ENCODE data around the gene CTNNA1.

CTNNA1 gene

DNA sequence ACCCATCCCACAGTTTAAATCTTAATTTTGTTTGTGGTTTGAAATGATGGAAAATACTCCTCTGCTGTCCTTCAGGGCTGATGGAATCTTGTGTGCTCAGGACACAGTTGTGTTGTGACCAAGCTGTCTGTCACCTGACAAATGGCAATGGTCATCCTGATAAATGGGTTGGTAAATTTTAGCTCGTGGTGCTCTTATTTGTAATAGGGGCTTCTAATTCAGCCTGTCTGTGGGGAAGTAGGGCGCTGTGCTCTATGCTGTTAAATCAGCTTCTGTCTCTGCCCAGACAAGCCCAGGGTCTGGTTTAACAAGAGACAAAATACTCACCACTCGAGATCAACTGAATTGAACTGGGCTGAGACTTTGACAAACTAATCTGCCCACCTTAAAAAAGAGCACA lies 117.4 kb downstream of the CTNNA1 start:
- DNase-seq: no peak

GRCh38 chr5:138872841-138873465 lies 119.7 kb downstream of the CTNNA1 start:
- DNase-seq: no peak

DNA sequence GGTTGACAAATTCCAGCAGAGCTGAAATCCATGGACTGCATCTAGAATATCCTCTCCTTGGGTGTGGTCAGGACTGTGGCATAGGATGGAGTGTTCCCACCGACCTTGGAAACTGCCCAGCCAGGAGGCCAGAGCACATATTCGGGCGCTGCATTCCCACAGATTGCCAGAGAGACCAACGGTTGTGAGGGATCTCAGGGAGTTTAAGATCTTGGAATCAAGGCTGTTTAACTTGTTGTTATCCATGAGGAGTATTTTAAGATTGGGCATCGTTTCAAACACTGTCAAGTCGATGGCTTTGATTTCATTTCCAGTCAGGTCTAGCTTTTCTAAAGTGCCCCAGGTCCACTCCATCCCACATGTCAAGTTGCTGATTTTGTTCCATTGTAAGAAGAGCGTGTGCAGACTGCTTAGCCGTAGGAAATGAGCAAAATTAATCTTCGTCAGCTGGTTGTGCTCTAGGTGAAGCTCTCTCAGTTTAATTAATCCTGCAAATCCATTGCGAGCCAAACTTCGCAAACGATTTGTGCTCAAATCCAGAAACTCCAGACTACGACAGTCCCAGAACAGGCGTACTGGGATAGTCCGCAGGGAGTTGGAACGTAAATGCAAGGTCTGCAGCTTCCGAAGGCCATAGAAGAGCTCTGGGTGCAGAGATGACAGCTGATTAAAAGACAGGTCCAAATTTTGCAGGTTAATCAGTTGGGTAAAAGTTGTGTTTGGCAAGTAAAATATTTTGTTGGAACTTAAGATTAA lies 120.4 kb downstream of the CTNNA1 start:
- no peak for DNase-seq

GRCh38 chr5:138874241-138874640 lies 121.0 kb downstream of the CTNNA1 start:
- DNase-seq: no peak

DNA sequence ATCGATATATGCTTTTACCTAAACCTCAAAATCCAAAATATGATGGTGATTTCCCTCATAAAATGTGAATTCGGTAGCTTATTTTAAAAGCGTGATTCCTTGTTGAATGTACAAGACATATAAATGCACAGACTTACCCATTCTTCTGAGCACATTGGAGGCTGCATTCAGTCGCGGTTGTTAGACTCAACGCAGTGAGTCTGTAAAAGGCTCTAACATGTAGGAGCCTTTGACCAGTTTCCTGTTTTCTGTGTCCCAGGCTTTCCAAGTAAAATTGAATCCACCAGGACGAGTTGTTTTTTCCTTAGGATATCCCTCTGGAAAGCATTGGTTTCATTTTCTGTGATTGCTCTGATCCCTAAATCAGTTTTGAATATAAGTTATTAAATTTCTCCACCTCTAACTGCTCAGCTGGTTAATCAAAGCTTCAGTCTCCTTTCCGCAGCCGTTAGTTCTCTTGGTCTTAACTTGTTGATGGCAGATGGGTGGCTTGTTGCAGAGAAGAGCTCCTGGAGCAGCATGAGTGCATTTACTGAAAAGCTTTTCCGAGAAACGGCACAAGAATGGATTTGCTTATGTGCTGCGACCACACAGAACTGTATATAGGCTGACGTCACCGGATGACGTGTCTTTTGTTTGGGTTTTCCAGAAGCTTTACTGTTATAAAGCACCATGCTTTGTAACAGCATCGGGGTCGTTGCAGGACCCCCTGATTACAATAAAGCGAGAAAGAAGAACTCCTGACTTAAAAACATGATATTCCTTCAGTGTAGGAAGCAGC lies 121.7 kb downstream of the CTNNA1 start, which contains the start of gene LRRTM2:
TSS of gene LRRTM2 (minus strand) at position 565 of the 781 bp plus-strand sequence. CDS start at position 141, 424 bp downstream.
- DNase-seq: no peak

GRCh38 chr5:138875552-138875875 lies 122.3 kb downstream of the CTNNA1 start:
- no peak for DNase-seq

- DNase-seq: no peak
These were observed 122.7 kb downstream of the CTNNA1 start for GRCh38 chr5:138875946-138876345.

DNA sequence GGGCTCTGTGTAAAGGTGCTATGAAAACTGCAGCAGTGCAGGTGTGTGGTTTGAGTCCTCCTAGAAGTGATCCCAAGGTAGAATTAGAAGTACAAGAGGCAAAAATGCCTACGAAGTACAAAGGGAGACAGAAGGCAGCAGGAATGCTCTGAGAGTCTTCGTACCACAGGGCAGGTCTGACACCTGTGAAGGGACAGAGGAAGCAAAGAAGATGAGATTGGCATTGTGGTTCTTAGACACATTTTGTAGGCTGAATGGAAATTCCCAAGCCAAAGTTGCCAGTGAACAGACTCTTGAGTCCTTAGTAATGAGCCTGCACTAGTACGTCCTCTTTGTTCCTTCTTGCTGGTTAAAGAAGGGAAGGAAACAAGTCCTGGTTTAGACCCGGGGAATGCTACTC lies 123.6 kb downstream of the CTNNA1 start:
- DNase-seq: no peak

GRCh38 chr5:138878437-138879235 lies 125.4 kb downstream of the CTNNA1 start:
- DNase-seq: no peak

DNA sequence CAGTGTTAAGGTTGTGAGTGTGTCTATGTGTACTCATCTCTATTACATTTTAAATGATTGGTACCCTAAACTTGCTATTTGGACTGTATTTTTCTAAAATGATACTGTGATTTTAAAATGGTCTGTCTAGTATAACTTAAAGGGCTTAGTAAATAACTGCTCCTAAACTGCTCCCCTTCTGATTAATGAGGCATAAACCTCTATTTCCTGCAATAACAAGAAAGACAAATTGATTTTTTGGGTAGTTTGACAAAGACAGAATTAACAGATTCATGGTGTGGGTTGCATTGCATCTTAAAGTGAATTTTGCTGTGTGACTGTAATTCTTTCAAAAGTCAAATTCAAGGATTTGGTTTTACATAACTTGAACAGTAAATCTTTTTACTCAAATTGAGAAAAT lies 130.0 kb downstream of the CTNNA1 start:
- no peak for DNase-seq

DNA sequence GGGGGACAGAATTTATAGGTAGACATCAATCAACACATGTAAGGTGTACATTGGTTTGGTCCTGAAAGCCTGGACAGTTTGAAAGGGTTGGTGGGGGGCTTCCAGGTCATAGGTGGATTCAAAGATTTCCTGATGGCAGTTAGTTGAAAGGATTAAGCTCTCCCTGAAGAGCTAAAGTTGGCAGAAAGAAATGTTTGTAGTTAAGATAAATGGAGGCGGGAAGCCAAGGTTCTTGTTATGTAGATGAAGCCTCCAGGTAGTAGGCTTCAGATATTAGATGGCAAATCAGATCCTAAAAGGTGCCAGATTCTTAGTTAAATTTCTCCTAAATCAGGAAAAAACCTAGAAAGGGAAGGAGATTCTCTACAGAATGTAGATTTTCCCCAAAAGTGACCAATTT lies 130.9 kb downstream of the CTNNA1 start:
- DNase-seq: no peak

- DNase-seq: no peak
These were observed 131.3 kb downstream of the CTNNA1 start for GRCh38 chr5:138884554-138884953.

DNA sequence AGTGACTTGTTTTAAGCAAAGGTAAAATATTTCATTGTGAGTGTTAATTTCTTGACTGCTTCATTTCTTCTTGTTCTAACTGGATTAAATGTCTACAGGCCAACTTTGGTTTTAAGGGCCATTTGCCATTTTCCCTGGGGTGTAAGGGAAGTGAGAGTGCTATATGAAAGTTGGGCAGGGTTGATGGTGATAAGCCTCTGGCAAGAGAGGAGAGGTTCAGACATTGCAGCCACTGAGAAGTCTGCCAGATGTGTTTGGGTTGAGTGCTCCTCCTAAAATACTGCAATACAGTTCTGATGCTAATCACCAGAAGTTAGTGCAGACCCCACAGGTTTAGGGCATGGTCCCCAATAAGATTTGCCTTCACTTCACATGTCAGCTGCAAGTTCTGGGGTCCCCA lies 136.8 kb downstream of the CTNNA1 start:
- no peak for DNase-seq

DNA sequence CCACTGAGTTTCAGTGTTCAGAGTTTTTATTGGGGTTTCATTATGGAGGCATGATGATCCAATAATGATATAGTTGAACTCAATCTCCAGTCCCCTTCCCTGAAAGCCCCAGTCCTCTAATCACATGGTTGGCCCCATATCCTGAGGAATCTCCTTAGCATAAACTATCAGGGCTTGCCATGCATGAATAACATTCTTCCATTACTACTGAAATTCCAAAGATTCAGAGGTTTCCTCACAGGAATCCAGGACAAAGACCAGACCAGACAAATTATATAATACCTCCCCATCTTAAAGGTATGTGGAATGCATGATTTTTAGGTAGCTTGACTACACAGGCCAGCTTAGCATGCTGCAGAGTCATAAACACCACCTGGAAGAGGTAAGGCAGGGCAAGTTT lies 137.4 kb downstream of the CTNNA1 start:
- no peak for DNase-seq

DNA sequence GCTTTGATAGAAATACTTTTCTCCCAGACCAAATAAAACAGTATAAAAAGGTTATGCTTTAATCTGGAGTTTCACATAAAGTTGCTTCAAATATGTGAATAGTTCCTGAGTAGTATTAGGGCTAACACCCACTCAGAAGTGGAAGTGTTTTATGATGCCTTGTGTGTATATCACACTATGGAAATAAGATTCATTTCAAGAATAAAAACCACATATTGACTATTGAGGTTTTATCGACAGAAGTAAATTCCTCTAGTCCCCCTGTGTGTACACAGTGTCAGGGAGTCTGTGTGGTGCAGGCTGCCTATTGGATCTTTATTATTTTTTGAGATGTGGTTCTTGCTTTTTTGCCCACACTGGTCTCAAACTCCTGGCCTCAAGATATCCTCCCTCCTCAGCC lies 142.7 kb downstream of the CTNNA1 start:
- DNase-seq: no peak

GRCh38 chr5:138898299-138898698 lies 145.1 kb downstream of the CTNNA1 start:
- peak in 1 of 2 donors; percentile 8 for DNase-seq

DNA sequence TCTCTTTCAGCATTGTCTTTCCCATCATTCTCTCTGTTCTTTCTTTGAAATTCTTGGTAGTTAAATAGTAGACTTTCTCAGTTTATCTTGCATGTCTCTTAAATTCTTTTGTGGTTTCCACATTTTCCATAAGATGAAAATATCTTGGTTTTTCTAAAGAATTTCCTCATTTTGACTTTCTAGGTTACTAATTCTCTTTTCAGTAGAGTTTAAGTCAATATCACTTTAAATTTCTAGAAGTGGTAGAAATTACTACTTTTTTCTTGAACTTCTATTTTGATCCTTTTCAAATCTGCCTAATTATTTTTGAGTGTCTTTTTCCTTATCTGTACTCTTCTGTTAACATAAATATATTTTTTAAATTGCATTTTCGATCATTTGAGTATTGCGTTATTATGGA lies 145.5 kb downstream of the CTNNA1 start:
- DNase-seq: no peak

DNA sequence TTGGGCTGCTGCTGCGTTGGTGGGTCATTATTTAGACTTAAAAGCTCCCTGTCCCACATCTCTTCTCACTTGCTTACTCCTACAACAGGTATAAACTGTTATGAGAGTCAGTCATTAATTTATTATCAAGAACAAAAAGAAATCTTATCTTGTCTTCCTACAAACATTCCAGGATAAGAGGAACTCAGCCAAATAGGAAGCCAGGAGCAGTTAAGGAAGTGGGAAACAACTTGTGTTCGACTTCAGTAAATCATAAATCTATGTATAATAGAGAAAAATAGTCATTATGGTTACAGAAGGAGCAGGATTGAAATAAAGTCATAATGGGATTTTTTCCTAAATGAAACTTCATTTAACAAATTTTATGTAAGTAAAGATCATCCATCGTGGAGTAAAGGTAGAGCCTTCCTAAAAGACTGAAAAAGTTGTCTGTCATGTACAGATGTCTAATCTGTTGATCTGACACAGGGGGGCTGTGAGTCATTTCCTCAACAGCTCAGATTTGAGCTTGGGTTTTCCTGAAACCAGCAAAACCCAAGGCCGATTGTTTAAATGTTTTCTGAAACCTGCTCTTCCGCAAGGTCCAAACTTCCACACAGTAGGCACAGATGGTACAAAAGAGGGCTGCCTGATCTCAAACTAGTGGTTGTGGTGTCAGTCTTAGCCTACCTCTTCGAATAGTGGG lies 147.2 kb downstream of the CTNNA1 start:
- DNase-seq: peak; percentile 5 to 33

GRCh38 chr5:138901716-138902115 lies 148.5 kb downstream of the CTNNA1 start:
- DNase-seq: no peak

GRCh38 chr5:138903130-138903775 lies 150.0 kb downstream of the CTNNA1 start:
- no peak for DNase-seq

DNA sequence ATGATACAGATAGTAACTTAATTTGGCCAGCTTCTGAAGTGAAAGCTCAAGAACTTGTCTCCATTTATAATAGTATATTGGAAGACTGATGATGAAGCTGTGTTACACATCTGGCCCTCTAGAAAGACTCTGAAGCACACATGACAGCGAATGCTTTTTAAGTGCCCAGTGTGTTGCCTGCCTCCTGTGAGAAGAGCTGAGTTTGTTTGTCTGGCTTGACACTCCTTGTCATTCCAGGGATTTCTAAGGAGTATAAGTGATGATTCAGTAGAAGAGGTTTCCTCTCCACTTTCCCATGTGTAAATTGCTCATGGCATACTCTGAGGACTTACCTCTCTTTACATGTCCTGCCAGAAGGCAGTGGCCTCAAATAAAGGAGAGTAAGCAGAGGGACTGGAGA lies 152.3 kb downstream of the CTNNA1 start:
- DNase-seq: no peak

DNA sequence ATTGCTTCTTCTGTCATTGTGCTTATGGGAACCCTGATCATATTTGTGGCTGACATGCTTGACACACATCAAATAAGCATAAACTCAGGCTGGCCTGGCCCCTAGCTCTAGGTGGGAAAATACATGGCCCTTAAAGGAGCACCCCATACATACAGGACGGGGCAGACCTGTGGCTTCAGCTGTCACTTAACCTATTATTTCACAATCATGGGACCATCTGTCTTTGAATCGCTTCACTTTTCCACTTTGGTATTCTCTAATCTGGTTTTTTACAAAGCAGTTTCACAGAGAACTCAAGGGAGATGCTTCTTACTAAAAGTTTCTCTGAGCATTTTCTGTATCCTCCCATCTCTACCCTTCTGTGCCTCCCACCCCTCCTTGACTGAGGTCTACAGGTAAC lies 156.5 kb downstream of the CTNNA1 start:
- DNase-seq: no peak
